Measurements from ENCODE around the gene STRN.

DNA sequence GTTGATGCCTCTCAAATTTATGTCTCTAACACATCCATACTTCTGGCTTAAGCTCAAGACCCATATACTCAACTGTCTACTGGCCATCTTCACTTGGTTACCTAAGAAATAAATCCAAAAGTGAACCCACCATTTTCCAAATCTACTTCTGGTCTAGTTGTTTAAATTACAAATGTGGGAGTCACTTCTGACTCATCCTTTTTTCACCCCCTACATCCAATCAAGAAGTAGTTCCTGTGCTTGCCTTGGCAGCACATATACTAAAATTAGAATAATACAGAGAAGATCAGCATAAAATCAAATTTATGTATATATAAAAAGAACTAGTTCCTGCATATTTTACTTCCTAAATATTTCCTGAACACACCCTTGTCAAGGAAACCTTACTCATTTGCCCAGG lies 53.6 kb downstream of the STRN start:
- TF ChIP-seq, protein P1, sequence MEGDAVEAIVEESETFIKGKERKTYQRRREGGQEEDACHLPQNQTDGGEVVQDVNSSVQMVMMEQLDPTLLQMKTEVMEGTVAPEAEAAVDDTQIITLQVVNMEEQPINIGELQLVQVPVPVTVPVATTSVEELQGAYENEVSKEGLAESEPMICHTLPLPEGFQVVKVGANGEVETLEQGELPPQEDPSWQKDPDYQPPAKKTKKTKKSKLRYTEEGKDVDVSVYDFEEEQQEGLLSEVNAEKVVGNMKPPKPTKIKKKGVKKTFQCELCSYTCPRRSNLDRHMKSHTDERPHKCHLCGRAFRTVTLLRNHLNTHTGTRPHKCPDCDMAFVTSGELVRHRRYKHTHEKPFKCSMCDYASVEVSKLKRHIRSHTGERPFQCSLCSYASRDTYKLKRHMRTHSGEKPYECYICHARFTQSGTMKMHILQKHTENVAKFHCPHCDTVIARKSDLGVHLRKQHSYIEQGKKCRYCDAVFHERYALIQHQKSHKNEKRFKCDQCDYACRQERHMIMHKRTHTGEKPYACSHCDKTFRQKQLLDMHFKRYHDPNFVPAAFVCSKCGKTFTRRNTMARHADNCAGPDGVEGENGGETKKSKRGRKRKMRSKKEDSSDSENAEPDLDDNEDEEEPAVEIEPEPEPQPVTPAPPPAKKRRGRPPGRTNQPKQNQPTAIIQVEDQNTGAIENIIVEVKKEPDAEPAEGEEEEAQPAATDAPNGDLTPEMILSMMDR (conservative IDR thresholded peaks at IDR 0.05; ENCODE audit: low read length) = no peak
- no peak for TF ChIP-seq EZH2phosphoT487 (IDR thresholded peaks at IDR 0.05; ENCODE audit: borderline replicate concordance, low read depth, low read length)
